Globus pallidus (tissue), 1 donor: Measurements from ENCODE around the gene MEG3.
"Not testable (repeated sequence)": the region's sequence is repeated elsewhere in the genome, so short reads cannot be mapped to it uniquely, and the experiment has no call there.

Experiments
- DNase-seq: peaks from one replicate; pipeline ENCODE4 v3.0.0-alpha.2; 2015; ENCODE audit warnings: low spot score

Gene MEG3

GRCh38 chr14:100816286-100816949 lies 9.5 kb upstream of the MEG3 start:
- DNase-seq = no peak

- no peak for DNase-seq
These were observed 8.7 kb upstream of the MEG3 start for GRCh38 chr14:100816950-100817901.

GRCh38 chr14:100818221-100818699 lies 7.7 kb upstream of the MEG3 start:
- DNase-seq = no peak

GRCh38 chr14:100818923-100819322 lies 7.0 kb upstream of the MEG3 start:
- not testable (repeated sequence) for DNase-seq

GRCh38 chr14:100819453-100819828 lies 6.5 kb upstream of the MEG3 start:
- no peak for DNase-seq

- DNase-seq = no peak
These were observed 6.0 kb upstream of the MEG3 start for GRCh38 chr14:100819829-100820475.

GRCh38 chr14:100820957-100821356 lies 5.0 kb upstream of the MEG3 start:
- DNase-seq = no peak

- DNase-seq = no peak
These were observed 3.9 kb upstream of the MEG3 start for GRCh38 chr14:100822013-100822412.

GRCh38 chr14:100822532-100823296 lies 3.2 kb upstream of the MEG3 start:
- DNase-seq = no peak

GRCh38 chr14:100823413-100824080 lies 2.4 kb upstream of the MEG3 start:
- no peak for DNase-seq

GRCh38 chr14:100824091-100824551 lies 1.8 kb upstream of the MEG3 start:
- DNase-seq = peak; percentile 41

- no peak for DNase-seq
These were observed 811 bp upstream of the MEG3 start for GRCh38 chr14:100824901-100825712.

- no peak for DNase-seq
These were observed 628 bp downstream of the MEG3 start for GRCh38 chr14:100826391-100827100.

GRCh38 chr14:100827101-100828021 lies 1.4 kb downstream of the MEG3 start:
- no peak for DNase-seq

GRCh38 chr14:100828031-100828769 lies 2.3 kb downstream of the MEG3 start:
- no peak for DNase-seq

GRCh38 chr14:100830681-100831080 lies 4.8 kb downstream of the MEG3 start:
- no peak for DNase-seq

GRCh38 chr14:100832311-100832960 lies 6.5 kb downstream of the MEG3 start:
- no peak for DNase-seq
